T-cell (primary cell): ENCODE data around the gene SNRNP70. TPM values are rescaled to one million over a fixed set of nuclear protein-coding genes. Genes with fewer than 3 reads are reported as not detected.
A peak's percentile ranks its signal among the peaks of the same experiment; 100 is the strongest.
"Not testable (repeated sequence)": the region's sequence is repeated elsewhere in the genome, so short reads cannot be mapped to it uniquely, and the experiment has no call there.

Experiments
- ATAC-seq, 4 experiments: fragments of 200-7000 bp in 3 of 4; fragments of 150-1000 bp in 1 of 4; cut with Tn5 transposase; replicated peaks in 1 of 4; 1 replicate in 3 of 4; 2 replicates in 1 of 4; pipeline ENCODE4 v1.10.0; 2021; ENCODE audit warnings: moderate library complexity in 3 of 4, mild to moderate bottlenecking in 2 of 4, moderate number of reproducible peaks in 1 of 4
- CTCF ChIA-PET, 2 donors: fragments of 300-600 bp; sonication (Branson Sonifier 250); formaldehyde crosslinking; loops; one replicate each; lab custom pipeline; 2022; ENCODE audit warnings: antibody characterized with exemption in 2 of 2; lab: Charles Lee
- POLR2A ChIA-PET, 2 donors: fragments of 300-600 bp; sonication (Branson Sonifier 250); formaldehyde crosslinking; loops; one replicate each; lab custom pipeline; 2022; ENCODE audit warnings: antibody characterized with exemption in 2 of 2; lab: Charles Lee
- DNase-seq, 35 experiments: peaks; one replicate each; pipeline versions ENCODE4 v3.0.0 to v3.0.0-alpha.2; 2013 to 2023
- H3K27ac ChIP-seq: one replicate; pipeline ENCODE4 v1.5.1; 2013; ENCODE audit warnings: low read length
- H3K27me3 ChIP-seq, 2 experiments: replicated peaks in 1 of 2; 1 replicate in 1 of 2; 2 replicates in 1 of 2; pipeline versions ENCODE4 v1.6.1 to v1.7.0; 2013; ENCODE audit warnings: low read length in 1 of 2, mixed read lengths in 1 of 2; ENCODE audit not compliant: control insufficient read depth in 2 of 2, insufficient read depth in 2 of 2; ENCODE audit errors: extremely low read depth in 1 of 2
- H3K36me3 ChIP-seq, 2 donors: 1 replicate in 1 of 2; 2 replicates in 1 of 2; pipeline versions ENCODE4 v1.6.1 to v1.7.0; 2013; ENCODE audit warnings: low read length in 1 of 2; ENCODE audit not compliant: control insufficient read depth in 2 of 2, insufficient read depth in 1 of 2; ENCODE audit errors: extremely low read depth in 1 of 2
- H3K4me1 ChIP-seq, 2 experiments: 1 replicate in 1 of 2; 2 replicates in 1 of 2; pipeline versions ENCODE4 v1.6.1 to v1.7.0; 2013; ENCODE audit warnings: low read length in 2 of 2, mixed read lengths in 1 of 2; ENCODE audit not compliant: insufficient read depth in 2 of 2, control insufficient read depth in 1 of 2; ENCODE audit errors: extremely low read depth in 1 of 2
- H3K4me3 ChIP-seq, 2 donors: 1 replicate in 1 of 2; 2 replicates in 1 of 2; pipeline versions ENCODE4 v1.5.1 to v1.7.0; 2013; ENCODE audit warnings: mild to moderate bottlenecking in 2 of 2, low read length in 1 of 2, moderate library complexity in 1 of 2; ENCODE audit not compliant: control insufficient read depth in 1 of 2; ENCODE audit errors: extremely low read depth in 1 of 2
- H3K9me3 ChIP-seq: 2 replicates; pipeline ENCODE4 v1.7.0; 2013
- H3K27ac Mint-ChIP-seq, 2 donors: one replicate each; pipeline ENCODE4 v1.8.0; 2020 to 2021; ENCODE audit warnings: mild to moderate bottlenecking in 2 of 2, mixed read lengths in 2 of 2
- H3K27me3 Mint-ChIP-seq, 2 donors: one replicate each; pipeline ENCODE4 v1.8.0; 2021 to 2022; ENCODE audit warnings: mixed read lengths in 2 of 2
- H3K36me3 Mint-ChIP-seq: one replicate; pipeline ENCODE4 v1.8.0; 2021; ENCODE audit warnings: mixed read lengths
- H3K4me1 Mint-ChIP-seq, 3 donors: one replicate each; pipeline ENCODE4 v1.8.0; 2020 to 2022; ENCODE audit warnings: mixed read lengths in 3 of 3, mild to moderate bottlenecking in 1 of 3
- H3K4me3 Mint-ChIP-seq, 3 donors: one replicate each; pipeline ENCODE4 v1.8.0; 2020 to 2022; ENCODE audit warnings: mild to moderate bottlenecking in 3 of 3, mixed read lengths in 3 of 3, moderate library complexity in 3 of 3
- H3K9me3 Mint-ChIP-seq, 3 donors: one replicate each; pipeline ENCODE4 v1.8.0; 2020 to 2022; ENCODE audit warnings: mixed read lengths in 3 of 3
- WGBS: methylation state at CpG from one replicate; pipeline ENCODE4 v1.1.5; 2013; ENCODE audit warnings: missing lambda C conversion rate; ENCODE audit not compliant: insufficient coverage; 5-methylcytosine and 5-hydroxymethylcytosine counted together
- total RNA-seq, 35 experiments: library from RNA in 6 of 35; stranded (reverse) in 6 of 35; fragments of 120-200 nt in 1 of 35; gene quantifications; one replicate each; pipeline versions ENCODE4 v1.2.1 to v1.2.4 and lab custom pipeline; 2013 to 2026

SNRNP70 gene
- total RNA-seq, 5 donors from 2014 or later (not counting 1 experiment from before 2014, with no cell fraction given), result 406 to 704 (median 645) TPM

DNA sequence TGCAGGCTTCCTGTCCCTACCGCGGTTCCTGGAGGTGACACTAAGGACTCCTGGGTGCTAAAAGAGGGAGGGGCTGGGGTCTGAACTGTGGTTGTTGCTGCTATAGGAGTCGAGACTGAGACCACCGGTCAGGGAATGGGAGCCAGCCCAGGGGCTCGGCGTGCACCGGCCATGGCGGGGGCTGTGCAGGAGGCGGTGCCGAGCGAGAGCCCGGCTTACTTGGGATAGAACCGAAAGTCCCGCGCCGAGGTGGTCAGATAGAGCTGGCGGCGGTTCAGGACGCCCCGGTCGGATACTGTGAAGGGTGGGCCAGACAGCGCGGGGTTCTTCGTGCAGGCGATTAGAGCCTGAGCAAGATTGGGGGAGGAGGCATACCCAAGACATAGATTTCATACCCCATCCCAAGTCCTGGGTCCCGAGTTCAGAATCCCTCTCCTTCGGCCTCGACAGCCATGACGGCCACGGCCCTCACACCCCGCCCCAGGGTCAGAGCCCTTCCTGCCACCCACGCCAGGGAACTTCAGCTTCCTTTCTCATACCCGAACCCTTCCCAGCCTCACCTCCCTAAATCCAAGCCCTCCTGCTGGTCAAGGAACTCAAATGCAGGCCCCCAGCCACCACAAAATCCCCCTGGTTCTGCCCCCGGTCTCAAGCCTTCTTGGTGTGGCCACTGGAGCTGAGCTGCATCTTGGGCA lies 28.2 kb upstream of the SNRNP70 start:
- POLR2A ChIA-PET, CTCF ChIA-PET, H3K36me3 ChIP-seq, H3K9me3 ChIP-seq, H3K36me3 Mint-ChIP-seq, H3K9me3 Mint-ChIP-seq, H3K27ac ChIP-seq: not testable (repeated sequence)
- Histone ChIP-seq H3K27me3 (peaks cover 0 to 63% of the 10 kb centered on the region in 2 experiments), H3K4me3 (peak overlapping the region; percentile 48 to 60), H3K4me1 (peaks cover 5 to 26% of the 10 kb centered on the region in 2 experiments)
- Mint-ChIP-seq H3K4me1 (peaks cover 19 to 21% (median 19%) of the 10 kb centered on the region in 3 donors), H3K4me3 (peak overlapping the region; percentile 82 to 94 (median 84)), H3K27ac (peak overlapping the region in 1 of 2 donors; percentile 71), H3K27me3 (peaks cover 18 to 44% of the 10 kb centered on the region in 2 donors)
- ATAC-seq (peak in 3 of 4 experiments; percentile 14 to 19 (median 17)), DNase-seq (peak in 1 of 35 experiments; percentile 20)
- 5% methylated on average over 17 of the region's 34 CpGs for WGBS

DNA sequence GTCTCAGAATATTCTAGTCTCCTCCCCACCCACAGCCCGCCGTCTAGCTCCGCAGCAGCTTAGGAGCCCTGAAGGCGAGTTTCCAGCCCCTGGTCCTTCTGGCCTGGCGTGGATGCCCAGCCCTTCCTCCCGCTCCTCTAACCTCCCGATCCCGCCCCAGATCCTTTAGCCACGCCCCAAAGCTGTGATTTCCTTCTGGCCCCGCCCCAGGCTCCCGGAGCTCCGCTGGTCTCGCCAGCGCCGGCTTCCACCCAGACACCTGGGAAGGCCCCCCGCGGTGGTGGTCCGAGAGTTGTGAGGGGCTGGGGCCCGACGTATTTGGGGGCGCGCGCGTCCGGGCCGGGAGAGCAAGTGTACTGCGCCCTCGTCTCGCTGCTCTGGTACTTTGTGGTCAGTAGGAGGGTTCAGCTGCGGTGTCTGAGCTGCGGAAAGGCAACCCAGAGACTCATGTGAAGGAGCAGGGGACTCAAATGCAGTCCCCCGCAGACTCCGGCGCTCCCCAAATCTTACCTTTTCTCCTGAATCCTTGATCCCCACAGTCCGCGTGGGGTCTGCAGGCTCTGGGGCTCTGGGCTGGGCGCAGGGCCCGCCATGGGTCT lies 27.5 kb upstream of the SNRNP70 start, which contains the start of gene CGB7:
CGB7 (minus strand) TSS at position 114 of the 599 bp plus-strand sequence. CDS start 2,374 bp downstream, outside the sequence.
- Mint-ChIP-seq H3K4me3 (peak within 1 kb of the TSS; percentile 82 to 94 (median 84)), H3K9me3 (no peaks in the 10 kb centered on the region), H3K36me3 (peaks cover 3% of the 10 kb centered on the region), H3K27me3 (peaks cover 18 to 44% of the 10 kb centered on the region in 2 donors), H3K27ac (peak within 1 kb of the TSS in 1 of 2 donors; percentile 71), H3K4me1 (peaks cover 19 to 21% (median 19%) of the 10 kb centered on the region in 3 donors)
- H3K36me3 ChIP-seq, result no peaks in the 10 kb centered on the region
- peak in 10 of 35 experiments; percentile 17 to 43 (median 35) for DNase-seq
- peak; percentile 13 to 45 (median 32) for ATAC-seq
- peaks cover 5 to 26% of the 10 kb centered on the region in 2 experiments for H3K4me1 ChIP-seq
- POLR2A ChIA-PET, result interaction anchor here in 1 of 2 donors (0.6 kb wide), 2 partner anchors 268 to 846 kb away, joined by 3 to 4 read pairs; no protein-coding TSS in a partner anchor
- CTCF ChIA-PET, result interaction anchor here in 1 of 2 donors (0.6 kb wide), 1 partner anchor 9 kb away, joined by 3 read pairs; no protein-coding TSS in a partner anchor
- WGBS, result 6% methylated on average over 31 of the region's 38 CpGs
- no peaks in the 10 kb centered on the region for H3K9me3 ChIP-seq
- H3K4me3 ChIP-seq, result peak within 1 kb of the TSS; percentile 48 to 60
- H3K27me3 ChIP-seq, result peaks cover 0 to 70% of the 10 kb centered on the region in 2 experiments
- no peak within 1 kb of the TSS for H3K27ac ChIP-seq

DNA sequence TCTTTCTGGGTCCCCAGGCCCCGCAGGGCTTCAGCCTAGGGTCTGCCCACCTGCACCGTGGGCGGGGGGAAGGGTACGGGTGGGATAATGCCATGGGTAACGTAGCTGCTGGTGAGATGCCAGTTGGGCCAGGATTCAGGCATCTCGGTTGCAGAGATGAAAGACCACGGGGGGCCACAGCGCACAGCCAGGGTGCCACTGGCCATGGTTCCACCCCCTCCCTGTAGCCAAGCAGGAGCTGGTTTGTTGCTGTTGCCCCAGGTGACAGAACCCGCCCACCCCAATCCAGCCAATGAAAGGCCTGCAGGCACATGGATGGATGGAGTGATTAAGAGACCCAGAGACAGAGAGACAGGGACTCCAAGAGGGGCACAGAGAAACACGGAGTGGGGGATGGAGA lies 26.7 kb upstream of the SNRNP70 start:
- Mint-ChIP-seq H3K9me3 (no peaks in the 10 kb centered on the region), H3K36me3 (peaks cover 3% of the 10 kb centered on the region), H3K27me3 (peaks cover 18 to 49% of the 10 kb centered on the region in 2 donors), H3K27ac (no peak overlapping the region), H3K4me3 (peak overlapping the region in 1 of 3 donors; percentile 94), H3K4me1 (peaks cover 19 to 21% (median 19%) of the 10 kb centered on the region in 3 donors)
- Histone ChIP-seq H3K4me3 (no peak overlapping the region), H3K9me3 (no peaks in the 10 kb centered on the region), H3K36me3 (no peaks in the 10 kb centered on the region), H3K27ac (no peak overlapping the region), H3K4me1 (peaks cover 5 to 26% of the 10 kb centered on the region in 2 experiments), H3K27me3 (peaks cover 0 to 78% of the 10 kb centered on the region in 2 experiments)
- peak in 1 of 35 experiments; percentile 15 for DNase-seq
- POLR2A ChIA-PET, result interaction anchor here in 1 of 2 donors (0.6 kb wide), 1 partner anchor 847 kb away, joined by 3 read pairs; no protein-coding TSS in a partner anchor
- WGBS, result 64% methylated on average over 4 of the region's 10 CpGs
- no peak for ATAC-seq
- CTCF ChIA-PET, result no interaction called here

DNA sequence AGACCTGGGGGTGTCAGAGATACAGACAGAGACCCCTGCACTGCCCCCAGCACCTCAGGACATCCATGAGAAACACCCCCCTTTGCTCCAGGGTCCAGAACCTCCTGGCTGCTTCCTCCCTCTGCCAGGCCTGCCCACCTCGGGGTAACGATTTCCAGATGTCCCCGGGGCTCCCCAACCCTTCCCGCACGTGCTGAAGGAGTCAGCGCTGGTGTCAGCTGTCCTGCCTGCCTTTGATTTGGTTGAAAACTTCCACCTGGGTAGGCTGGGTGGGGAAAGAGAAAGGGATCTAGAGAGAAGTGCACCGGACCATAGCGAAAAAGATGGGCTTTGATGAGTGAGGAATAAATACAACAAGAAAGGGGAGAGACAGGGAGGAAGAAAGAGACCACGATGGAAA lies 26.2 kb upstream of the SNRNP70 start:
- 57% methylated on average over 7 of the region's 9 CpGs for WGBS
- no peak for DNase-seq

DNA sequence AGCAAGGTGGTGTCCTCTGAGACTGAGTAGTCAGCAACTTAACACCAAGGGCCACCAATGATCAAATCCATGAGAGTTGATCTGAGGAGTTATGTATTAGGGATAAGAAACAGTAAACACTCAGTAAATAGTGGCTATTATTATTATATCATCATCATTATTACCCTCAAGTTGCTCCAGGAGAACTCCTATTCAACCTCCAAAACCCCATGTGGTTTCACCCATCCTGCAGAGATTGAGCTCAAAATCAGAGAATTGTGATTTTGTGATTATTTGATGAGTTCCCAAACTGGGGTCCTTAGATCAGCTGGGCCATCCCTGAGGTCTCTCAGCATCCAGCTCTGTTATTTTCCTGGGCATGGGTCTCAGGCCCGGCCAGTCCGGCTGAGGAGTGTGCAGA lies 24.3 kb upstream of the SNRNP70 start:
- Mint-ChIP-seq H3K27ac (no peak overlapping the region), H3K36me3 (peaks cover 3% of the 10 kb centered on the region), H3K4me1 (peaks cover 19 to 26% (median 20%) of the 10 kb centered on the region in 3 donors), H3K27me3 (peaks cover 26 to 62% of the 10 kb centered on the region in 2 donors), H3K4me3 (no peak overlapping the region), H3K9me3 (no peaks in the 10 kb centered on the region)
- ChIA-PET POLR2A (no interaction called here), CTCF (no interaction called here)
- 100% methylated on average over 2 of the region's 2 CpGs for WGBS
- DNase-seq (no peak), ATAC-seq (no peak)
- H3K27ac ChIP-seq, result no peak overlapping the region
- H3K27me3 ChIP-seq, result peaks cover 0 to 91% of the 10 kb centered on the region in 2 experiments
- H3K9me3 ChIP-seq, result no peaks in the 10 kb centered on the region
- peaks cover 5 to 29% of the 10 kb centered on the region in 2 experiments for H3K4me1 ChIP-seq
- H3K4me3 ChIP-seq, result no peak overlapping the region
- no peaks in the 10 kb centered on the region for H3K36me3 ChIP-seq

More for the DNA sequence above, 26.2 kb upstream of the SNRNP70 start:
- Histone ChIP-seq H3K4me3 (no peak overlapping the region), H3K27me3 (peaks cover 0 to 83% of the 10 kb centered on the region in 2 experiments), H3K36me3 (no peaks in the 10 kb centered on the region), H3K27ac (no peak overlapping the region), H3K9me3 (no peaks in the 10 kb centered on the region), H3K4me1 (peaks cover 5 to 26% of the 10 kb centered on the region in 2 experiments)
- Mint-ChIP-seq H3K9me3 (no peaks in the 10 kb centered on the region), H3K27me3 (peaks cover 18 to 53% of the 10 kb centered on the region in 2 donors), H3K4me1 (peaks cover 19 to 21% (median 19%) of the 10 kb centered on the region in 3 donors), H3K27ac (no peak overlapping the region), H3K4me3 (peak overlapping the region in 1 of 3 donors; percentile 94), H3K36me3 (peaks cover 3% of the 10 kb centered on the region)
- ChIA-PET POLR2A (no interaction called here), CTCF (no interaction called here)
- ATAC-seq, result no peak

DNA sequence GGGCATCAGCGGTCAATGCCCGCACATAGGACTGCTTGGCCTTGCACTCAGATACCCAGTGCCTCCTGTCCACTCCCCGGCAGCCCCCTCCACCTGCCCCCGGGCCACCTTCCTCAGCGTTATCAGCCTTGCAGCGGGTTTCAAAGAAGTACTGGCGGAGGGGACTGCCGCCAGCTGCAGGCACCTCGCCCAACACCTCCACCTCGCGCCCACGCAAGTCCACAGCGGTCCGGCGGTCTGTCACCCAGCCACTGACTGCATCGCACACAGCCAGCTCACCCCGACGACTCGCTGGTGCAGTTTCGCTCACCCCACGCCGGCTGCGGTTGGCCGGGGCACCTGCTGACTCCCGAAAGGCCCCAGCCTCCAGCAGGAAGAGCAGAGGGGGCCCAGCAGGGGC lies 23.8 kb upstream of the SNRNP70 start:
- no peak for DNase-seq
- CTCF ChIA-PET, result no interaction called here
- H3K4me1 ChIP-seq, result peaks cover 5 to 24% of the 10 kb centered on the region in 2 experiments
- WGBS, result 35% methylated on average over 20 of the region's 25 CpGs
- H3K27me3 Mint-ChIP-seq, result peaks cover 30 to 66% of the 10 kb centered on the region in 2 donors
- ATAC-seq, result no peak
- peaks cover 18 to 24% (median 20%) of the 10 kb centered on the region in 3 donors for H3K4me1 Mint-ChIP-seq
- H3K36me3 Mint-ChIP-seq, result peaks cover 3% of the 10 kb centered on the region
- H3K4me3 Mint-ChIP-seq, result no peak overlapping the region
- H3K4me3 ChIP-seq, result no peak overlapping the region
- H3K36me3 ChIP-seq, result no peaks in the 10 kb centered on the region
- peaks cover 0 to 91% of the 10 kb centered on the region in 2 experiments for H3K27me3 ChIP-seq
- POLR2A ChIA-PET, result no interaction called here
- H3K9me3 Mint-ChIP-seq, result no peaks in the 10 kb centered on the region
- no peak overlapping the region for H3K27ac ChIP-seq
- H3K27ac Mint-ChIP-seq, result no peak overlapping the region
- no peaks in the 10 kb centered on the region for H3K9me3 ChIP-seq
